HG03469 (cell line): ENCODE measurements around the gene KRTAP5-6.
"Not testable (repeated sequence)": the region's sequence is repeated elsewhere in the genome, so short reads cannot be mapped to it uniquely, and the experiment has no call there.

Experiments used
- ATAC-seq: cut with Tn5 transposase; IDR thresholded peaks from one replicate; pipeline ENCODE4 v1.9.1; 2021; ENCODE audit warnings: mild to moderate bottlenecking, moderate library complexity, moderate number of reproducible peaks; ENCODE audit not compliant: unreplicated experiment

KRTAP5-6 gene

GRCh38 chr11:1661454-1662269, 35.3 kb upstream of the KRTAP5-6 start:
- ATAC-seq: not testable (repeated sequence)

DNA sequence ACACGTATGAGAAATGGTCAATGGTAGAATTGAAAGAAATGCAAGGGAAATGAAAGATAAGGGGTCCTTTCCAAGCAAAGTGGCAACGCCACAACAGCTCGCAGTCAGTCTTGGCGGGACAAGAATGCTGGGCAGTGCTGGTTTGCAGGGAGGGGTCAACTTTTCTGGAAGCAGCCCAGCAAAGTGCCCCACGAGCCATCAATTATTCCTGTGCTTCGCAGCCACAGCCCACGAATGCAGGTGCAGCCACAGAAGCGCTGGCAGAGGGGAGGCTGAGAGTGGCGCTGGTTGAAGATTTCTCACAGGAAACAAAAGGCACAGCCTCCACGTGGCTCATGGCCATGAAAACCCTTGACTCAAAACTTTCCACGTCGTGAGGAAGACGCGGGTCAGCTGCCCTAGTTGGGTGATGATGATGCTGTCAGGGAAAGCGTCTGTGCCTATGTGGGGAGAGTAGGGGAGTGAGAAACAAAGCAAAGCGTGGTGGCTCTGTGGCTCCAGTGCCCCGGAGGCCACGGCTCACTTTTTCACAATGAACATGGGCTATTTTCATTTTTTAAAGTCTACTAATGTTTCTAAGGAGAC, 34.2 kb upstream of the KRTAP5-6 start:
- not testable (repeated sequence) for ATAC-seq

GRCh38 chr11:1665313-1665712, 31.7 kb upstream of the KRTAP5-6 start:
- no peak for ATAC-seq

- ATAC-seq: no peak
Observed at GRCh38 chr11:1667121-1667850, 29.7 kb upstream of the KRTAP5-6 start.

DNA sequence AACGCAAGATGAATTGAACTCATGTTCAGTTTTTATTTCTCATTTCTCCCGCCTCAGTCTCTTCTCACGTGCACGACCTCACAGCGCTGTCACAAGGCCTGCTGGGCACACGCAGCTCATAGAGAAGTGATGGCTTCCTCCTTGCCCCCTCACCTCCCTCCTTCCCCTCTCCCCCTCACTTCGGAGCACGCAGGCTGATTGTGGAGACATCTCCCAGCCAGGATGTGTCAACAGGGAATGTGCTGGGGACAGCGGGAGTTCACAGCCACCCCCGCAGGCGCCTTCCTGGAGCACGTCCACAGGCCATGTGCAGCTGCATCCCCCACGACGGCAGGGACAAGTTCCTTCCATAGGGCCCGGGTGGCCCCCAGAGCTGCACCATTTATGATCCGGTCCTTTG, 29.1 kb upstream of the KRTAP5-6 start:
- no peak for ATAC-seq

GRCh38 chr11:1668911-1669473, 28.0 kb upstream of the KRTAP5-6 start:
- ATAC-seq: no peak

- no peak for ATAC-seq
Observed at GRCh38 chr11:1669546-1670218, 27.3 kb upstream of the KRTAP5-6 start.

DNA sequence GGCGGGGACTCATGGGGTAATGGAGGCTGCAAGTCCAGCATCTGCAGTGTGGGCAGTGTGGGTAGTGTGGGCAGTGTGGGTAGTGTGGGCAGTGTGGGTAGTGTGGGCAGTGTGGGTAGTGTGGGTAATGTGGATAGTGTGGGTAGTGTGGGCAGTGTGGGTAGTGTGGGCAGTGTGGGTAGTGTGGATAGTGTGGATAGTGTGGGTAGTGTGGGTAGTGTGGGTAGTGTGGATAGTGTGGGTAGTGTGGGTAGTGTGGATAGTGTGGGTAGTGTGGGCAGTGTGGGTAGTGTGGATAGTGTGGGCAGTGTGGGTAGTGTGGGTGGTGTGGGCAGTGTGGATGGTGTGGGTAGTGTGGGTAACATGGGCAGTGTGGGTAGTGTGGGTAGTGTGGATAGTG, 26.5 kb upstream of the KRTAP5-6 start:
- not testable (repeated sequence) for ATAC-seq

DNA sequence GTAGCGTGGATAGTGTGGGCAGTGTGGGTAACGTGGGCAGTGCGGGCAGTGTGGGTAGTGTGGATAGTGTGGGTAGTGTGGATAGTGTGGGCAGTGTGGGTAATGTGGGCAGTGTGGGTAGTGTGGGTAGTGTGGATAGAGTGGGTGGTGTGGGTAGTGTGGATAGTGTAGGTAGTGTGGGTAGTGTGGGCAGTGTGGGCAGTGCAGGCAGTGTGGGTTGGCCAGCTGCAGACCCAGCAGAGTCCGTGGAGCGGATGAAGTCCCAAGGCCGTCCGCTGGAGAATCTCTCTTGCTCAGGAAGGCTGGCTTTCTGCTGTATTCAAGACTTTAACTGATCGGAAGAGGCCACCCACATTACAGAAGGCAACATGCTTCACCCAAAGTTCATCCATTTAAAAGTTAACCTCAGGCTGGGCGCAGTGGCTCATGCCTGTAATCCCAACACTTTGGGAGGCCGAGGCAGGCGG, 26.1 kb upstream of the KRTAP5-6 start:
- ATAC-seq: no peak

GRCh38 chr11:1671658-1672057, 25.3 kb upstream of the KRTAP5-6 start:
- ATAC-seq: no peak

- no peak for ATAC-seq
Observed at GRCh38 chr11:1672613-1673350, 24.2 kb upstream of the KRTAP5-6 start.

- no peak for ATAC-seq
Observed at GRCh38 chr11:1673446-1674172, 23.4 kb upstream of the KRTAP5-6 start.

- no peak for ATAC-seq
Observed at GRCh38 chr11:1674173-1675131, 22.5 kb upstream of the KRTAP5-6 start.

GRCh38 chr11:1675536-1676228, 21.3 kb upstream of the KRTAP5-6 start:
- no peak for ATAC-seq

DNA sequence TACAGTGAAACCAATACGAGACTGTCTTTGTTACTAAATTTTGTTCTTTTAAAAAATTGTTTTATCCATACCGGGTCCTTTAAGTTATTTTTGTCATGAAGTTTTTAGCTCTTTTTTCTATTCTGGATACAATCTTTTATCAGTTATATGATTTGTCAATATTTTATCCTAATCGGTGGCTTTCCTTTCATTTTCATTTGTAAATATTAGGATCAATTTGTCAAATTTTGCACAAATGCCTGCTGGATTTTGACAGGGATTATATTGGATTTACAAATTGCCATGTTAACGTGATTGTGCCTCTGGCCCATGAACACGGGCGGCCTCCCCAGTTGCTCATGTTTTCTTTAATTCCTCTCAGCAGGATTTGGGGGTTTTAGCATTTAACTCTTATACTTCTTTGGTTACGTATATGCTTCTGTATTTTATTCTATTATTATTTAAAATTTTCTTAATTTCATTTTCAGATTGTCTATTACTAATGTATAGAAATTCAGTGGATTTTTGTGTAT, 20.7 kb upstream of the KRTAP5-6 start:
- ATAC-seq: no peak

- ATAC-seq: no peak
Observed at GRCh38 chr11:1679881-1680280, 17.1 kb upstream of the KRTAP5-6 start.

- ATAC-seq: no peak
Observed at GRCh38 chr11:1682225-1682905, 14.6 kb upstream of the KRTAP5-6 start.
